ENCODE measurements around the gene LRIT1. TPM values are rescaled to one million over a fixed set of nuclear protein-coding genes. Genes with fewer than 3 reads are reported as not detected.
A peak's percentile ranks its signal among the peaks of the same experiment; 100 is the strongest.

The LRIT1 gene
- total RNA-seq, 6 experiments from 2014 or later: not detected

DNA sequence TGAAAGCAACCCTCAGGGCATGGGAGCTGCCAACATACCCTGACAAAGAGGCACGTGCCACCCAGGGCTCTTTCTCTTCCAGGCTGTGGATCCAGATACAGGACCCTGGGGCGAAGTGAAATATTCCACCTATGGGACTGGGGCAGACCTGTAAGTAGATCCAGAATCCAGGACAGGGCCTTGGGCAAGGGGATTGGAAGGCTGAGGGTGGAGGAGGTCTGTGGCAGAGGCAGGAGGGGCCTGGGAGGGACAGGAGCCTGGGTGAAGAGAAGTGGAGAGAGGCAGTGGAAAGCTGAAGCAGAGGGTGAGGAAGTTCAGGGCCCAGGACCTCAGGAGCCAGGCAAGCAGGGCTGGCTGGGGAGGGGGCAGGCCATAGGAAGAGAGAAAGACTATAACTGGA lies 29.8 kb downstream of the LRIT1 start:
- Histone ChIP-seq H3K36me3 (no peaks in the 10 kb centered on the region), H3K27ac (no peak overlapping the region), H3K4me1 (no peaks in the 10 kb centered on the region), H3K9me3 (no peaks in the 10 kb centered on the region), H3K27me3 (no peaks in the 10 kb centered on the region), H3K4me3 (no peak overlapping the region)
- no peak for DNase-seq
- TF ChIP-seq, protein P1, sequence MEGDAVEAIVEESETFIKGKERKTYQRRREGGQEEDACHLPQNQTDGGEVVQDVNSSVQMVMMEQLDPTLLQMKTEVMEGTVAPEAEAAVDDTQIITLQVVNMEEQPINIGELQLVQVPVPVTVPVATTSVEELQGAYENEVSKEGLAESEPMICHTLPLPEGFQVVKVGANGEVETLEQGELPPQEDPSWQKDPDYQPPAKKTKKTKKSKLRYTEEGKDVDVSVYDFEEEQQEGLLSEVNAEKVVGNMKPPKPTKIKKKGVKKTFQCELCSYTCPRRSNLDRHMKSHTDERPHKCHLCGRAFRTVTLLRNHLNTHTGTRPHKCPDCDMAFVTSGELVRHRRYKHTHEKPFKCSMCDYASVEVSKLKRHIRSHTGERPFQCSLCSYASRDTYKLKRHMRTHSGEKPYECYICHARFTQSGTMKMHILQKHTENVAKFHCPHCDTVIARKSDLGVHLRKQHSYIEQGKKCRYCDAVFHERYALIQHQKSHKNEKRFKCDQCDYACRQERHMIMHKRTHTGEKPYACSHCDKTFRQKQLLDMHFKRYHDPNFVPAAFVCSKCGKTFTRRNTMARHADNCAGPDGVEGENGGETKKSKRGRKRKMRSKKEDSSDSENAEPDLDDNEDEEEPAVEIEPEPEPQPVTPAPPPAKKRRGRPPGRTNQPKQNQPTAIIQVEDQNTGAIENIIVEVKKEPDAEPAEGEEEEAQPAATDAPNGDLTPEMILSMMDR (IDR thresholded peaks at IDR 0.05): no peak
- TF ChIP-seq POLR2A (IDR thresholded peaks at IDR 0.05): no peak
- 88% methylated on average over 1 of the region's 2 CpGs for WGBS (ENCODE audit: insufficient coverage, low coverage, low lambda C conversion rate, missing lambda C conversion rate)
- ATAC-seq: no peak
- intact Hi-C loops (cut with DNase I): no loop called here

DNA sequence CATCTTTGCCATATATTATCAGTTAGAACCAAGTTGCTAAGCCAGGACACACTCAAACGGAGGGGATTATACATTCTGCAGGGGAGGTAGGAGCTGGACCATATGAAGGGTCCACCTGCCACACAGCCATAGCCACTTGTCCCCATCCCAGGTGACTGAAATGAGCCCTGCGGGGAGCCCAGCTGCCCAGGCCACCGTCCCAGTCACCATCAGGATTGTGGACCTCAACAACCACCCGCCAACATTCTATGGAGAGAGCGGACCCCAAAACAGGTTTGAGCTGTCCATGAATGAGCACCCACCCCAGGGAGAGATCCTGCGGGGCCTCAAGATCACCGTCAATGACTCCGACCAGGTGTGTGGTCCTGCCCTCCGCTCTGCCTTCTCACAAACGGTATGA lies 33.3 kb downstream of the LRIT1 start:
- TF ChIP-seq, protein P1 (IDR thresholded peaks at IDR 0.05): no peak
- TF ChIP-seq POLR2A (IDR thresholded peaks at IDR 0.05): no peak

DNA sequence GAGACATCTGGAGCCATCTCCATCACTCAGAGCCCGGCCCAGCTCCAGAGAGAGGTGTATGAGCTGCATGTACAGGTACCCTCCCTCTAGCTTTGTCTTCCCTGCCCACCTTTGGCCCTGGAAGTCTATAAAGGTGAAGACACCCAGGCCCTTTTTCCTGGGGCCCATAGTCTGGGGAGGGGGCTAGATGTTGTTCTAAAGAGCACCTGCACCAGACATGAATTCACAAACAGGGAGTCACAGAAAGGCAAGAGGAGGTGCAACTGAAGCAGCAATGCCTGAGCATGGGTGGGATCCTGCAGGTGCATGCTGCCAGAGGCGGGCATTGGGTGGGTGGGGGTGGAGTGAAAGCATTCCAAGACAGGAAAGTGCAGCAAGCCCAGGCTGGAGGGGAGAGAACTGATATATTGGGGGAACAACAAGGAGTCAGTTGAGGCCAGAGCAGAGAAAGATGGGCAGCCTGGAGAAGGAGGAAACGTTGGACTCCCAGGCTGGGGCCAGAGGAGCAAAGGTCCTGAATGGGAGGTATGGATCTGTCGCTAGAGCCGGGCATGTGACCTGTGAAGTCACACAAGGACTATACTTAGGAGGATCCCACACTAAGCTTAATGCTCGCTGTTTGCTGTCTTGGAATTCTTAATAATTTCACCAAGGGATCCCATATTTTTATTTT lies 35.4 kb downstream of the LRIT1 start:
- ATAC-seq (no peak), DNase-seq (no peak)
- Histone ChIP-seq H3K36me3 (no peaks in the 10 kb centered on the region), H3K27me3 (no peaks in the 10 kb centered on the region), H3K4me3 (no peak overlapping the region), H3K9me3 (no peaks in the 10 kb centered on the region), H3K27ac (no peak overlapping the region), H3K4me1 (no peaks in the 10 kb centered on the region)
- 35% methylated on average over 3 of the region's 6 CpGs for WGBS (ENCODE audit: insufficient coverage, low coverage, low lambda C conversion rate, missing lambda C conversion rate)
- intact Hi-C loops (cut with DNase I): no loop called here
- no peak for TF ChIP-seq POLR2A (IDR thresholded peaks at IDR 0.05)
- TF ChIP-seq, protein P1 (IDR thresholded peaks at IDR 0.05): no peak

More for the DNA sequence above, 33.3 kb downstream of the LRIT1 start:
- ATAC-seq (no peak), DNase-seq (no peak)
- WGBS (ENCODE audit: insufficient coverage, low coverage, low lambda C conversion rate, missing lambda C conversion rate): 60% methylated on average over 1 of the region's 10 CpGs
- no peaks in the 10 kb centered on the region for H3K9me3 ChIP-seq
- intact Hi-C loops (cut with DNase I): no loop called here
- no peaks in the 10 kb centered on the region for H3K36me3 ChIP-seq
- H3K4me1 ChIP-seq: no peaks in the 10 kb centered on the region
- H3K27ac ChIP-seq: no peak overlapping the region
- H3K4me3 ChIP-seq: no peak overlapping the region
- no peaks in the 10 kb centered on the region for H3K27me3 ChIP-seq

DNA sequence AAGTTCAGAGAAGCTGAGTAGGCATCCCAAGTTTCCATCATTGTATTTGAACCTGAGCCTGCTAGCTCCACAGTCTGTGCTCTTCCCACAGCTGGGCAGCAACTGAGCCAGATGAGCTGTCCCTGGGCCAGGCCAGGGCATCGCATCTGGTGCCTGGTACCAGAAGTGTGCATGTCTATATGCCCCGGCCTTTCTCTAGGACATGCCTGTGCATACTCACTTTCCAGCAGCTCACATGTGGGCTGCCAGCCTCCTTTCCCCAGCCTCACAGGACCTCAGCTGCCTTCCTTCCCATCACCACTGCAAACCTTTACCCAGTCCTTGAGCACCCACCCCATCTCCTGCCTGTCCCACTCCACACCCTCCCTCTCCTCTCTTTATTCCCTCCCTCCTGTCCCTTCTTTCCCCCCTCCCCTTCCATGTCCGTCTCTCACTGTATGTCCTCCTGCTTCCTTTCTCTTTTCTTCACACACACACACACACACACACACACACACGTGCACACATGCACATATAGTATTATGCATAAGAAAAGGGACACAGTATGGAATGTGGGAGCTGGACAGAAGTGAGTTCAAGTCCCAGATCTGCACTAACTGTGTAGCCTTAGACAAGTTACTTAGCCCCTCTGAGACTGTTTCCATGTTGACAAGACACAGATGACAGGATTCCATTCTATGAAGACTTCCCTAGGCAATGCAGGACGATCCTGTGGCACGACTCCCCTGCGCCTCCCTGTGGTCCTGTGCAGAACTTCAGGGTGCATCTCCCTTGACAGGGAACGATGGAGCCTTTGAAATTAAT lies 36.1 kb downstream of the LRIT1 start:
- H3K4me3 ChIP-seq: no peak overlapping the region
- no peaks in the 10 kb centered on the region for H3K36me3 ChIP-seq
- no peaks in the 10 kb centered on the region for H3K4me1 ChIP-seq
- intact Hi-C loops (cut with DNase I): no loop called here
- TF ChIP-seq POLR2A (IDR thresholded peaks at IDR 0.05): no peak
- TF ChIP-seq, protein P1 (IDR thresholded peaks at IDR 0.05): peak; percentile 30 to 54 (median 41)
- peak in 1 of 3 donors; percentile 45 for DNase-seq
- no peak overlapping the region for H3K27ac ChIP-seq
- no peaks in the 10 kb centered on the region for H3K27me3 ChIP-seq
- no peaks in the 10 kb centered on the region for H3K9me3 ChIP-seq
- 26% methylated on average over 7 of the region's 8 CpGs for WGBS (ENCODE audit: insufficient coverage, low coverage, low lambda C conversion rate, missing lambda C conversion rate)
- ATAC-seq: peak; percentile 50 to 80 (median 69)
